ENCODE results near the gene AIF1L. TPM values are rescaled to one million over a fixed set of nuclear protein-coding genes. Genes with fewer than 3 reads are reported as not detected.

AIF1L gene
- 1 to 10 TPM in 1 of 2 donors, under 1 TPM in 1; 0.61 to 3.1 TPM for total RNA-seq

DNA sequence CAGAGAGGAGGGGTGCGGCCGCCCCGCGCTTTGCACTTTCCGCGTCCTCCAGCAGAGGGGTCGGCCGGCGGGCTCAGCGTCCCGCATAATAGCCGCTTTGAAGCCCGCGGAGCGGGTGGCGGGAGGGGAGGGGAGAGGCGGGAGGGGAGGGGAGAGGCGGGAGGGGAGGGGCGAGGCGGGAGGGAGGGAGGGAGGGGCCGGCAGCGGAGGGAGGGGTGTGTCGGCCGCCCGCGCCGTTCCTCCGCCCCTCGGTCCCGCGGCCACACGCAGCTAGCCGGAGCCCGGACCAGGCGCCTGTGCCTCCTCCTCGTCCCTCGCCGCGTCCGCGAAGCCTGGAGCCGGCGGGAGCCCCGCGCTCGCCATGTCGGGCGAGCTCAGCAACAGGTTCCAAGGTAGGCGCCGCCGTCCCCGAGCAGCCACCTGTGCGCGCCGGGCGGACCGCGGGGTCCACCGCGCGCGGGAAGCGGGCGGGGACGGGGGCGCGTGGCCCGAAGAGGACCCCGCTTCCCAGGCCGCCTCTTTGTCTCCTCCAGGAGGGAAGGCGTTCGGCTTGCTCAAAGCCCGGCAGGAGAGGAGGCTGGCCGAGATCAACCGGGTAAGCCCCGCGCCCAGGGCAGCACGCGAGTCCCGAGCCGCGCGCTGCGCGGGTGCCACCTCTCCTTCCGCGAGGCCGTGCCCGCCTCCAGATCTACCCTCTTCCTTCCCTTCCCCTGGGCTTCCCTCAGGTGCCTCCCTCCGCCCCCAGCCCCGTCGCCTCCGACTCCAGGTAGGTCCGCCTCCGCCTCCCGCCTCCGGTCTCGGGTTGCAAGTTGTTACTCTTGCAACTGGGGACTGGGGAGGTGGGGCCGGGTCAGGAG is at the start of gene AIF1L:
Gene AIF1L, plus strand, starts transcription at position 263 of the 857 bp plus-strand sequence. Its CDS starts 99 bp downstream, at position 362.
- Mint-ChIP-seq H3K36me3 (peaks cover 0 to 9% of the 10 kb centered on the region in 2 donors), H3K27ac (no peak within 1 kb of the TSS), H3K9me3 (no peaks in the 10 kb centered on the region)
- ATAC-seq (peak; percentile 49 to 73), DNase-seq (ENCODE audit: low spot score in 2 of 2) (peak in 1 of 2 donors; percentile 36)

DNA sequence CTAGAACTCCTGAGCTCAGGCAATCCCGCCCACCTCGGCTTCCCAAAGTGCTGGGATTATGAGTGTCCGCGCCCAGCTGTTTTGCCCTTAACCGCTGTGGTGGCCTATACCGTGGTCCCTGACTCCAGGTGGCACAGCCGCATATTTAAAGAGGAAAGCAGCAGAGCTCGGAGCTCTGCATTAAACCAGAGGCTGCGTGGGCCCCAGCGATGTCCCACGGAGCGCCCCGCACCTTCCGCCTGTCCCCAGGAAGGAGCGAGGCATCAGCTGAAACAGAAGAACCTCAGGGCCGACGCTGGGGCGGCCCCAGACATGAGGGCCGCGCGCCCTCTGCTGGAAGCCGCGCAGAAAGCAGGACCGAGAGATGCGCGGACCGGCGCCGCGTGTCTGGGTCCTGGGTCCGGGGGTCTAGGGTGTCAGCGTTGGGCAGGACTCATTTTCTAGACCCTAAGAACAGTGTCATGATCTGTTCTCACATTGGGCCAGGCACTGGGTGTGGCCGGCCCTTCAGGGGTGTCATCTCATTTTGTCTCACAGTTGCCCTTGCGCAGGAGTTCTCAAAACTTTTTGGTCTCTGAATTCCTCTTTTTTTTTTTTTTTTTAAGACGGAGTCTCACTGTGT is 49.6 kb upstream of the AIF1L start:
- peak; percentile 89 to 92 for ATAC-seq
- H3K27ac Mint-ChIP-seq = no peak overlapping the region
- peak; percentile 74 to 87 for DNase-seq (ENCODE audit: low spot score in 2 of 2)
- no peaks in the 10 kb centered on the region for H3K36me3 Mint-ChIP-seq
- no peaks in the 10 kb centered on the region for H3K9me3 Mint-ChIP-seq

- Mint-ChIP-seq H3K9me3 (no peaks in the 10 kb centered on the region), H3K36me3 (no peaks in the 10 kb centered on the region), H3K27ac (no peak overlapping the region)
- DNase-seq (ENCODE audit: low spot score in 2 of 2) (no peak), ATAC-seq (no peak)
Observed at GRCh38 chr9:131048332-131048731, 48.0 kb upstream of the AIF1L start.

DNA sequence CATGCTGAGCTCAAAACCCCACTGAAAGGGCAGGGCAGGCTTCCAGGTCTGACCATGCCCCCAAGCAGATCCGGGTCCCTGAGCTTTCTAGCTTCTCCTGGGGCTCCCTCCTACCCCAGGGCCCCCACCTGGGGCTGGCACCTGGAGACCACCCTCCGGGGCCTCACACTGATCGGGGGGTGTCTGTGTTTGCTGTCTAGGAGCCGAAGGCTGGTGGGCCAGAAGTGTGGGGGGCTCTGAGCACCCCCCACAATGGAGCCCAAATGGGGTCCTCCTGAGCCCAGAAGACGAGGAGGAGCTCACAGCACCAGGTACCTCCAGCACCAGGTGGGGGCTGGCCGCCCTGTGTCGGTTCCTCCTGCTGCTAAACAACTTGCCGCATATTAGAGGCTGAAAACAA is 47.5 kb upstream of the AIF1L start:
- no peak overlapping the region for H3K27ac Mint-ChIP-seq

GRCh38 chr9:131049829-131050715 is 46.3 kb upstream of the AIF1L start:
- H3K36me3 Mint-ChIP-seq = no peaks in the 10 kb centered on the region
- H3K9me3 Mint-ChIP-seq = no peaks in the 10 kb centered on the region
- H3K27ac Mint-ChIP-seq = no peak overlapping the region

More for the DNA sequence above, 47.5 kb upstream of the AIF1L start:
- no peak for DNase-seq (ENCODE audit: low spot score in 2 of 2)
- no peak for ATAC-seq
- Mint-ChIP-seq H3K9me3 (no peaks in the 10 kb centered on the region), H3K36me3 (no peaks in the 10 kb centered on the region)

GRCh38 chr9:131050831-131051230 is 45.5 kb upstream of the AIF1L start:
- DNase-seq (ENCODE audit: low spot score in 2 of 2) (no peak), ATAC-seq (no peak)
- Mint-ChIP-seq H3K36me3 (no peaks in the 10 kb centered on the region), H3K27ac (no peak overlapping the region), H3K9me3 (no peaks in the 10 kb centered on the region)

More at GRCh38 chr9:131049829-131050715, 46.3 kb upstream of the AIF1L start:
- DNase-seq (ENCODE audit: low spot score in 2 of 2) (no peak), ATAC-seq (no peak)

GRCh38 chr9:131051592-131052517 is 44.5 kb upstream of the AIF1L start:
- H3K9me3 Mint-ChIP-seq = no peaks in the 10 kb centered on the region
- DNase-seq (ENCODE audit: low spot score in 2 of 2) (no peak), ATAC-seq (no peak)
- no peak overlapping the region for H3K27ac Mint-ChIP-seq
- no peaks in the 10 kb centered on the region for H3K36me3 Mint-ChIP-seq

DNA sequence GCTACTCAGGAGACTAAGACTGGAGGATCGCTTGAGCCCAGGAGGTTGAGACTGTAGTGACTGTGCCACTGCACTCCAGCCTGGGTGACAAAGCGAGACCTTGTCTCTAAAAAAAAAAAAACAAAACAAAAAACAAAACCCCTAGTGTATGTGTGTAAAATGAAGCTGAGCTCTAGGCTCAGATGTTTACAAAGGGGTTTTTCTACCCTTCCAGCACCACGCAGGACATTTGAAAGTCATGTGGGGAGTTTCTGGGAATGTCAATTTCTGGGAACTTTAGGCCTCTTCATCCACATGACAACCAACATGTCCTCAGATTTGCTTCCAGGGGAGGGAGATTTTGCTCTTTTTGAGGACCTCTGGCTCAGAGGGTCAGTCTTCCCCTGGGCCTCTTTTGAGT is 42.4 kb upstream of the AIF1L start:
- no peaks in the 10 kb centered on the region for H3K36me3 Mint-ChIP-seq
- H3K27ac Mint-ChIP-seq = no peak overlapping the region
- no peak for DNase-seq (ENCODE audit: low spot score in 2 of 2)
- H3K9me3 Mint-ChIP-seq = no peaks in the 10 kb centered on the region
- no peak for ATAC-seq

GRCh38 chr9:131056781-131057506 is 39.4 kb upstream of the AIF1L start:
- ATAC-seq (no peak), DNase-seq (ENCODE audit: low spot score in 2 of 2) (no peak)
- H3K27ac Mint-ChIP-seq = no peak overlapping the region
- H3K36me3 Mint-ChIP-seq = no peaks in the 10 kb centered on the region
- no peaks in the 10 kb centered on the region for H3K9me3 Mint-ChIP-seq

DNA sequence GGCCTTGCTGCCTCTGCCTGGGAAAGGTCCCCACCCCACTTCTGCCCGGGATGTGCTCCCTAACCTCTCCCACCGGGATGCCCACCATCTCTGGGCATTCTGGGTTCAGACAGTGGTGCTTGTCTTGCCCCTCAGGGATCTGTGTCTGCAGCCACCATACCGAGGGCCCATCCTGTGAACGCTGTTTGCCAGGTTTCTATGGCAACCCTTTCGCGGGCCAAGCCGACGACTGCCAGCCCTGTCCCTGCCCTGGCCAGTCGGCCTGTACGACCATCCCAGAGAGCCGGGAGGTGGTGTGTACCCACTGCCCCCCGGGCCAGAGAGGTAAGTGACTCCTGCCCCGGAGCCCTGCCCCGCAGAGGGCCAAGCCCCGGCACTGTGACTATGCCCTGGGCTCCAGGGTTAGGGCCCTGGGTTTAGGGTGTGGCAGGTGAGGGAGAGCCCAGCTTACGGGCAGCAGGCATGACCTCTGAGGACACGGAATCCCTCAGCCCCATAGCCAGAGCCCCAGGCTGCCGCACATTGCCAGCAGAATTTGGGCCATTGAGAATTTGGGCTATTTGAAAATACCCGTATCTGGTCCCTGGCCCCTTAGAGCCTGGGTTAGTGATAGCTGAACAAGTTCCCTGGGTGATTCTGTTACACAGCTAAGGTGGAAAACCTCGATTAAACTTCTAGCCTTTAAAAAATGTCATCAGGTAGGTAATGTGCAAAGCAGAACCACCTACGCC is 35.3 kb upstream of the AIF1L start:
- ATAC-seq (no peak), DNase-seq (ENCODE audit: low spot score in 2 of 2) (no peak)
- H3K9me3 Mint-ChIP-seq = no peaks in the 10 kb centered on the region
- no peaks in the 10 kb centered on the region for H3K36me3 Mint-ChIP-seq
- H3K27ac Mint-ChIP-seq = no peak overlapping the region

DNA sequence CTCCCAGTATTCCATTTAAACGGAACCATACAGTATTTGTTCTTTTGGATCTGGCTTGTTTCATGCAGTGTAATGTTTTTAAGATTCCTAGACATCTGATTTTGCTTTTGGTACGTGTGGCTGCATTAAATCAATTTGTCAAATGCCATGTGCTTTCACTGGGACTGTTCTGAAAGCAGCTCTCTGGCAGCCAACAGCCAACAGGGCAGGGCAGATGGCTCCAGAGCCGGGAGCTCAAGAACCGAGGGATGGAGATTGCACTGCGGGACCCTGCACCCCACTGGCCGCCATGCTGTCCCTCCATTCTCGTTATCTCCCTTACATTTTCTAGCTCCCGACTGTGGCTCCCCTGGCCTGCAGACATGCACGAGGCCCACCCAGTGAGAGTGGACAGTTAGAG is 33.4 kb upstream of the AIF1L start:
- DNase-seq (ENCODE audit: low spot score in 2 of 2) (no peak), ATAC-seq (no peak)
- Mint-ChIP-seq H3K9me3 (no peaks in the 10 kb centered on the region), H3K36me3 (no peaks in the 10 kb centered on the region), H3K27ac (no peak overlapping the region)

DNA sequence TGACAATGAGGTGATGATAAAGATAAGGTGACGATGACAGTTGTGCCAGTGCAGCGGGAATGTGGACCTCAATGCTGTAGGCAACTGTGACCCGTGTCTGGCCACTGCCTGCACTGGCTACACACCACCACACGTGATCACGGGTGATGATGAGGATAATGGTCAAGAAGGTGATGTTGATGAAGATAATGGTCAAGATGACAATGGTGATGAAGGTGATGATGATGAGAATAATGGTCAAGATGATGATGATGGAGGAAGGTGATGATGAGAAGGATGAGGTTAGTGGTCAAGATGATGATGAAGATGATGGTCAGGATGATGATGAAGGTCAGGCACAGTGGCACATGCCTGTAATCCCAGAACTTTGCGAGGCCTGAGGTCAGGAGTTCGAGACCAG is 30.7 kb upstream of the AIF1L start:
- no peak for DNase-seq (ENCODE audit: low spot score in 2 of 2)
- Mint-ChIP-seq H3K27ac (peak overlapping the region in 1 of 2 donors; percentile 0), H3K36me3 (no peaks in the 10 kb centered on the region), H3K9me3 (no peaks in the 10 kb centered on the region)
- no peak for ATAC-seq

DNA sequence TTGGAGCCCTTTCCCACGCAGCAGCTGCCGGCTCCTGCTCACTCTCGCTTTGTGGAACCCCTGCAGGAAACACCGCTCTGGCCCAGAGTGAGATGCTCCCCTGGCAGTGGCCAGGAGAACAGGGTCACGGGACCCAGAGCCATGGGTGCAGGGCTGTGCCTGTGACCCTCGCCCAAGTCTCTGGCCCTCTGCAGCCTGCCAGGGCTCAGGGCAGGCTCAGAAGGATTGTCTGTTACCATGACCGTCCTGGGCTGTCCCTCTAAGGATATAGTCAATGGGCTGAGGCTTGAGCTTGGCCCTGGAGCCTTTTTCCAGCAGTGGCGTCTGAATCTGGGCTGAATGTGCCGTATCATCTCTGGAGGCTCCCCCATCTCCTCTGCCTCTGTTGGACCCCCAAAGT is 28.7 kb upstream of the AIF1L start:
- DNase-seq (ENCODE audit: low spot score in 2 of 2) (no peak), ATAC-seq (no peak)
- no peak overlapping the region for H3K27ac Mint-ChIP-seq
- H3K9me3 Mint-ChIP-seq = no peaks in the 10 kb centered on the region
- H3K36me3 Mint-ChIP-seq = no peaks in the 10 kb centered on the region

DNA sequence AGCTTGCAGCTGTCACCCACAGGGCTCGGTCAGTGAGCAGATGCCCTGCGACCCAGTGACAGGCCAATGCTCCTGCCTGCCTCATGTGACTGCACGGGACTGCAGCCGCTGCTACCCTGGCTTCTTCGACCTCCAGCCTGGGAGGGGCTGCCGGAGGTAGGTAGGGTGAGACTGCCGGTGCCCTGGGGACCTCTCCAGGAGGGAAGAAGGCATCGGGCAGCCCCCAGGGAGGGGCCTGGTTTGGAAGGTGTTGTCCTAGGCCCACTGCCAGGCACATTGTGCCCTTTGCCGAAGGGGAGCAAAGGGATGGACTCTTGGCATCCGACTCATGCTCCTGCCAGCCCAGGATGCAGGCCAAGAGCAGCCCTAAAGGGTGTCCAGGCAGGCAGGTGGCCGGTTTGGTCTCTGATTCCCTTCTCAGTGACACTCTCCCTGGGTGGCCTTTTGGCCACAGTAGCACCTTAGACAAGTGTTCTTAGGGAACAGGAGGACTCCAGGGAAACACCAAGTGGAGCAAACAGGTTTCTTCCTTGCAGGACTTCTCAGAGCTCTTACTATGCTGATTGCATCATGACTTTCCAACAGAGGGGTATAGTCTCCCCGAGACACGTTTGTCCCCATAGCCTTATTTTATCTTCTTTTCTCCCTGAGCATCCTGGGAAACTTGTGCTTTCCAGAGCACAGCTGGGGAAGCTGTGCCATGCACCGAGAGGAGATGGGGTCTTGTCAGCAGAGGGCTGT is 28.1 kb upstream of the AIF1L start:
- ATAC-seq (no peak), DNase-seq (ENCODE audit: low spot score in 2 of 2) (no peak)
- H3K27ac Mint-ChIP-seq = no peak overlapping the region
- no peaks in the 10 kb centered on the region for H3K9me3 Mint-ChIP-seq
- H3K36me3 Mint-ChIP-seq = no peaks in the 10 kb centered on the region
